ENCODE measurements around the gene MRGPRG. TPM values are rescaled to one million over a fixed set of nuclear protein-coding genes. Genes with fewer than 3 reads are reported as not detected.

Gene MRGPRG
- total and polyA plus RNA-seq, 2 donors from 2014 or later = not detected

DNA sequence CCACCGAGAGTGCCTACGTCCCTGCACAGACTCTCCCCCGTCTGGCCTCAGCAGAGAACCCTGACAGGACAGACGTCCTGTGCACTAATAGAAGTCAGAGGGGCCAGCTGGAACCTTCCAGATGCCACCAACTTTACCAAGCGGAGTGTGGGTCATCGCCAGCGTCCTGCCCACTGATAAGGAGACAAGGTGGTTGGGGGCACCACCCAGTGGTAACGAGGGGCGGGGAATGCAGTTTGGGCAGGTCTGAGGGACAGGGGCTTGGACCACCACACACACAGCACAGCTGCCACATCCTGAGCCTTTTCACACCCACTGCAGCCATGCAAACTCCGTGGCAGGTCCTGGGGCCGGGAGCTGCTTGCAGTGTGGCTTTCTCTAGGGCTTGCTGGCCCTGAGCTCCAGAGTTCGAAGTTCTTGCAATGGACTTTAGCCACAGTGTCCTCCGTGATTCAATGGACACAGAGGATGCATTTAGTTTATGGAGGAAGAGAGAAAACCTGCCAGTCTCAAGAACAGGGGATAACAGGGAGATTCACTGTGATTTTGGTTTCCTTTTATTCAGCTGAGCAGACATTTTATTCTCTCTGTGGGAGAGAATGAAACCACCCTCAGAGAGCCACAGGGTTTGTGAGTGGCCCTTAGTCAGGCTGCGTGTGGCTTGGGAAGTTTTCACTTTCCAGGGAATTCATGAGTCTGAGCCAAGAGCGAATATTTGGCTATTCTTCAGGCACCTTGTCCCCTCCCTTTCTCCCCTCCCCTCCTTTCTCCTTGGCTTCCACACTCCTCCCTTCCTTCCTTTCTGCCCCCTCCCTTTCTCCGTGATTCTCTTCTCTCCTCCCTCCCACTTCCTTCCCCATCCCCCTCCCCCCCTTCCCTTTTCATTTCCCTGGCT lies 13.1 kb downstream of the MRGPRG start:
- Histone ChIP-seq H3K4me1 (ENCODE audit: control insufficient read depth in 2 of 3, insufficient read depth in 2 of 3, low read depth in 1 of 3, low read length in 3 of 3) (peaks cover 0 to 5% (median 0%) of the 10 kb centered on the region in 3 donors), H3K36me3 (ENCODE audit: control insufficient read depth in 2 of 3, insufficient read depth in 3 of 3, low read length in 3 of 3) (no peaks in the 10 kb centered on the region), H3K4me3 (ENCODE audit: low read length in 3 of 3) (no peak overlapping the region), H3K27me3 (ENCODE audit: control insufficient read depth, insufficient read depth, low read length) (peaks cover 2% of the 10 kb centered on the region), H3K9ac (ENCODE audit: low read length in 3 of 3) (no peak overlapping the region), H3K9me3 (ENCODE audit: control insufficient read depth in 2 of 3, insufficient read depth in 1 of 3, low read length in 3 of 3) (no peaks in the 10 kb centered on the region), H3K27ac (ENCODE audit: low read depth in 2 of 2, low read length in 2 of 2) (no peak overlapping the region)
- DNase-seq (peak in 1 of 5 donors; percentile 32), FAIRE-seq (no peak)
- TF ChIP-seq, protein P1, sequence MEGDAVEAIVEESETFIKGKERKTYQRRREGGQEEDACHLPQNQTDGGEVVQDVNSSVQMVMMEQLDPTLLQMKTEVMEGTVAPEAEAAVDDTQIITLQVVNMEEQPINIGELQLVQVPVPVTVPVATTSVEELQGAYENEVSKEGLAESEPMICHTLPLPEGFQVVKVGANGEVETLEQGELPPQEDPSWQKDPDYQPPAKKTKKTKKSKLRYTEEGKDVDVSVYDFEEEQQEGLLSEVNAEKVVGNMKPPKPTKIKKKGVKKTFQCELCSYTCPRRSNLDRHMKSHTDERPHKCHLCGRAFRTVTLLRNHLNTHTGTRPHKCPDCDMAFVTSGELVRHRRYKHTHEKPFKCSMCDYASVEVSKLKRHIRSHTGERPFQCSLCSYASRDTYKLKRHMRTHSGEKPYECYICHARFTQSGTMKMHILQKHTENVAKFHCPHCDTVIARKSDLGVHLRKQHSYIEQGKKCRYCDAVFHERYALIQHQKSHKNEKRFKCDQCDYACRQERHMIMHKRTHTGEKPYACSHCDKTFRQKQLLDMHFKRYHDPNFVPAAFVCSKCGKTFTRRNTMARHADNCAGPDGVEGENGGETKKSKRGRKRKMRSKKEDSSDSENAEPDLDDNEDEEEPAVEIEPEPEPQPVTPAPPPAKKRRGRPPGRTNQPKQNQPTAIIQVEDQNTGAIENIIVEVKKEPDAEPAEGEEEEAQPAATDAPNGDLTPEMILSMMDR (IDR thresholded peaks at IDR 0.05; ENCODE audit: borderline replicate concordance, extremely low read depth, insufficient read depth) = no peak
- intact Hi-C loops (cut with DNase I) = no loop called here

DNA sequence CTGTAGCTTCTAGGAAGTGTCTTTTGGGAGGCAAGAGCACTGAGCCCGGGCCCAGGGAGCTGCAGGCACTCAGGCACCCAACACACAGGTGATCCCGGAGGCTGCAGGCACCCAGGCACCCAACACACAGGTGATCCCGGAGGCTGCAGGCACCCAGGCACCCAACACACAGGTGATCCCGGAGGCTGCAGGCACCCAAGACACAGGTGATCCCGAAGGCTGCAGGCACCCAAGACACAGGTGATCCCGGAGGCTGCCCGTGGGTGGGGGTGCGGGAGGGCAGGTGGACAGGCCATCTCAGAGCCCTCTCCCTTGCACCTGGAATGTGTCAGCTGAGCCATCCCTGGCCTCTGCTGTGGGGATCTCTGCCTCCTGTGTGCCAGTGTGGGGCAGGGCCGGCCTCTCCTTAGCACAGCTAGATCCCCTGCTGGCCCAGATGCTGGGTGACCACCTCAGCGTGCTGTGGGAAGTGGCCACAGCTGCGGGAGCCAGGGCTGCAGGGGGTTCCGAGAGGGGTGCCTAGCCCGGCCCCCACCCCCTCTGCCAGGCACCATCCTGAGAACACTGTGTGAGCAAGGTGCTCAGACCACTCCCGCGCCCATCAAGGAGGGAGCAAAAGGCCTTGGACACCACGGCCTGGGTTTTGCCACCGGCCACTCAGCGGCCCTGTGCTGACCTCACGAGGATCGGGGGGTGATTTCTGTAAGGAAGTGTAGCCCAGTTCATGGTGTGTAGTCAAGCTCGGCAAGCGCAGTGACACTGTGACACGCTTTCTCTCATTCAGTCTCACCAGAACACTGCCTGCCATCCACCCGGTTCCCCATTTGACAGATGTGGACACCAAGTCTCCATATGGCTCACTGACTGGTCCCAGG lies 14.2 kb downstream of the MRGPRG start:
- DNase-seq (peak in 2 of 5 donors; percentile 38 to 59), FAIRE-seq (no peak)
- peaks cover 2% of the 10 kb centered on the region for H3K27me3 ChIP-seq (ENCODE audit: control insufficient read depth, insufficient read depth, low read length)
- H3K4me3 ChIP-seq (ENCODE audit: low read length in 3 of 3) = no peak overlapping the region
- no peaks in the 10 kb centered on the region for H3K9me3 ChIP-seq (ENCODE audit: control insufficient read depth in 2 of 3, insufficient read depth in 1 of 3, low read length in 3 of 3)
- peaks cover 0 to 5% (median 0%) of the 10 kb centered on the region in 3 donors for H3K4me1 ChIP-seq (ENCODE audit: control insufficient read depth in 2 of 3, insufficient read depth in 2 of 3, low read depth in 1 of 3, low read length in 3 of 3)
- no peak overlapping the region for H3K27ac ChIP-seq (ENCODE audit: low read depth in 2 of 2, low read length in 2 of 2)
- TF ChIP-seq, protein P1 (IDR thresholded peaks at IDR 0.05; ENCODE audit: borderline replicate concordance, extremely low read depth, insufficient read depth) = no peak
- intact Hi-C loops (cut with DNase I) = no loop called here
- H3K9ac ChIP-seq (ENCODE audit: low read length in 3 of 3) = no peak overlapping the region
- H3K36me3 ChIP-seq (ENCODE audit: control insufficient read depth in 2 of 3, insufficient read depth in 3 of 3, low read length in 3 of 3) = no peaks in the 10 kb centered on the region

GRCh38 chr11:3203221-3204043 lies 15.2 kb downstream of the MRGPRG start:
- peaks cover 2% of the 10 kb centered on the region for H3K27me3 ChIP-seq (ENCODE audit: control insufficient read depth, insufficient read depth, low read length)
- H3K4me3 ChIP-seq (ENCODE audit: low read length in 3 of 3) = no peak overlapping the region
- no peak for FAIRE-seq
- no peak overlapping the region for H3K9ac ChIP-seq (ENCODE audit: low read length in 3 of 3)
- DNase-seq = peak; percentile 67 to 76 (median 68)
- H3K4me1 ChIP-seq (ENCODE audit: control insufficient read depth in 2 of 3, insufficient read depth in 2 of 3, low read depth in 1 of 3, low read length in 3 of 3) = peaks cover 0 to 5% (median 0%) of the 10 kb centered on the region in 3 donors
- H3K27ac ChIP-seq (ENCODE audit: low read depth in 2 of 2, low read length in 2 of 2) = no peak overlapping the region
- no peaks in the 10 kb centered on the region for H3K9me3 ChIP-seq (ENCODE audit: control insufficient read depth in 2 of 3, insufficient read depth in 1 of 3, low read length in 3 of 3)
- intact Hi-C loops (cut with DNase I) = no loop called here
- no peaks in the 10 kb centered on the region for H3K36me3 ChIP-seq (ENCODE audit: control insufficient read depth in 2 of 3, insufficient read depth in 3 of 3, low read length in 3 of 3)
- TF ChIP-seq, protein P1 (IDR thresholded peaks at IDR 0.05; ENCODE audit: borderline replicate concordance, extremely low read depth, insufficient read depth) = no peak

Measured in kidney (tissue), 14 donors.